Hair follicle dermal papilla cell (primary cell): ENCODE results near the gene TNFRSF17. TPM values are rescaled to one million over a fixed set of nuclear protein-coding genes. Genes with fewer than 3 reads are reported as not detected.

ENCODE experiments used
- small RNA-seq: library from RNA; depleted of rRNA; stranded (forward); fragments of <200 nt; gene quantifications from one replicate; pipeline ENCODE3, GENCODE V24; 2012
- total RNA-seq: library from RNA; depleted of rRNA; stranded (reverse); fragments of >200 nt; gene quantifications from 2 replicates; pipeline ENCODE4 v1.2.3, GENCODE V29; 2012

Gene TNFRSF17
- not detected in 2 replicates for total RNA-seq

GRCh38 chr16:11964761-11965551 lies at the start of gene TNFRSF17:
Gene TNFRSF17 (plus strand): TSS chr16:11965210. CDS start chr16:11965325, 115 bp downstream.

GRCh38 chr16:11915644-11916523 lies 49.1 kb upstream of the TNFRSF17 start, which contains the start of gene GSPT1:
Gene GSPT1 (minus strand): TSS chr16:11915956. CDS start chr16:11915720, 236 bp downstream.

GRCh38 chr16:11941945-11942344 lies 23.1 kb upstream of the TNFRSF17 start, which contains the start of gene NPIPB2:
Gene NPIPB2 (minus strand): TSS chr16:11942045. CDS start chr16:11942045, 0 bp downstream.

Small RNAs within 50 kb of the gene (small RNA-seq; reads per million reads assigned to genes)
- gene AC007216.5, result not detected
- not detected for gene UBL5P4

Other genes with a start within 250 kb of the TNFRSF17 start
- gene TXNDC11, start 222.4 kb upstream of the TNFRSF17 start, total RNA-seq, result 34.2 and 36.3 TPM in 2 replicates
- gene ZC3H7A, start 168.0 kb upstream of the TNFRSF17 start, total RNA-seq, result 29.0 and 37.8 TPM in 2 replicates
- gene RSL1D1, start 113.7 kb upstream of the TNFRSF17 start, total RNA-seq, result 106 and 144 TPM in 2 replicates
- gene GSPT1, start 49.3 kb upstream of the TNFRSF17 start, total RNA-seq, result 71.3 and 83.1 TPM in 2 replicates
- gene NPIPB2, start 23.2 kb upstream of the TNFRSF17 start, total RNA-seq, result 2.8 and 3.6 TPM in 2 replicates
- 61.6 and 76.1 TPM in 2 replicates for gene SNX29, start 11.5 kb downstream of the TNFRSF17 start, total RNA-seq